ENCODE measurements around the gene TLCD3B.

Gene TLCD3B

DNA sequence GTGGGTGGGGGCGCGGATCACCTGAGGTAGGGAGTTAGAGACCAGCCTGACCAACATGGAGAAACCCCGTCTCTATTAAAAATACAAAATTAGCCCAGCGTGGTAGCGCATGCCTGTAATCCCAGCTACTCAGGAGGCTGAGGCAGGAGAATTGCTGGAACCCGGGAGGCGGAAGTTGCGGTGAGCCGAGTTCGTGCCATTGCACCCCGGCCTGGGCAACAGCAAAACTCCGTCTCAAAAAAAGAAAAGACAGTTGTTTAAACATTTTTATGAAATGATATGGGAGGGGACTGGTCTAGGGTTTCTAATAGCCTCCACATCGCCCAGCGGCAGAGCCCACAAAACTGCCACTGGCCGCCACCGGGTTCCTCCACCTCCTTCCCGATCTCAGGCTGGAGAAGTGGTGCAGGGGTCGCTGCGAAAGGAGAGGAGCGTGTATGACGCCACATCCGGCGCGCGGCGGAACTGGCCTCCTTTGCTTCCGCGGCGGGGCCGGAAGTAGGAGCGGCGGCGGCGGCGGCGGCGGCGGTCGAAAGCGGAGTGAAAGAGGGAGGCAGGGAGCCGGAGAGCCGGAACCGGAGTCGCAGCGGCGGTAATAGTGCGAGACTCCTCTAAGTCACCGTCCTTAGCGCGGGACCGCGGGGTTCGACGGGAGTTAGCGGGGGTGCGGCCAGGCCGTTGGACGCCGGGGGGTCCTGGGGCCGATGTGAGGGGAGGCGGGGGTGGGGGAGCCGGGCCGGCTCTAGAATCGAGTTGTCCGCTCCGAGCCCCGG, 44.6 kb upstream of the TLCD3B start, which contains the start of gene PPP4C:
PPP4C (plus strand) TSS at position 492 of the 773 bp plus-strand sequence. CDS start 384 bp downstream, outside the sequence.
- Histone ChIP-seq H3K4me3 (replicated peaks; ENCODE audit: low read depth, low read length) (peak within 1 kb of the TSS; percentile 96), H3K36me3 (ENCODE audit: control insufficient read depth, insufficient read depth, low read length) (peaks cover 19% of the 10 kb centered on the region), H3K27me3 (replicated peaks; ENCODE audit: control insufficient read depth, insufficient read depth, low read length) (no peaks in the 10 kb centered on the region)
- peak; percentile 86 for DNase-seq (ENCODE audit: extremely low read depth, insufficient read length)
- TF ChIP-seq, protein P1, sequence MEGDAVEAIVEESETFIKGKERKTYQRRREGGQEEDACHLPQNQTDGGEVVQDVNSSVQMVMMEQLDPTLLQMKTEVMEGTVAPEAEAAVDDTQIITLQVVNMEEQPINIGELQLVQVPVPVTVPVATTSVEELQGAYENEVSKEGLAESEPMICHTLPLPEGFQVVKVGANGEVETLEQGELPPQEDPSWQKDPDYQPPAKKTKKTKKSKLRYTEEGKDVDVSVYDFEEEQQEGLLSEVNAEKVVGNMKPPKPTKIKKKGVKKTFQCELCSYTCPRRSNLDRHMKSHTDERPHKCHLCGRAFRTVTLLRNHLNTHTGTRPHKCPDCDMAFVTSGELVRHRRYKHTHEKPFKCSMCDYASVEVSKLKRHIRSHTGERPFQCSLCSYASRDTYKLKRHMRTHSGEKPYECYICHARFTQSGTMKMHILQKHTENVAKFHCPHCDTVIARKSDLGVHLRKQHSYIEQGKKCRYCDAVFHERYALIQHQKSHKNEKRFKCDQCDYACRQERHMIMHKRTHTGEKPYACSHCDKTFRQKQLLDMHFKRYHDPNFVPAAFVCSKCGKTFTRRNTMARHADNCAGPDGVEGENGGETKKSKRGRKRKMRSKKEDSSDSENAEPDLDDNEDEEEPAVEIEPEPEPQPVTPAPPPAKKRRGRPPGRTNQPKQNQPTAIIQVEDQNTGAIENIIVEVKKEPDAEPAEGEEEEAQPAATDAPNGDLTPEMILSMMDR (IDR thresholded peaks at IDR 0.05; ENCODE audit: insufficient read depth, low read length, poor library complexity, severe bottlenecking) = no peak

DNA sequence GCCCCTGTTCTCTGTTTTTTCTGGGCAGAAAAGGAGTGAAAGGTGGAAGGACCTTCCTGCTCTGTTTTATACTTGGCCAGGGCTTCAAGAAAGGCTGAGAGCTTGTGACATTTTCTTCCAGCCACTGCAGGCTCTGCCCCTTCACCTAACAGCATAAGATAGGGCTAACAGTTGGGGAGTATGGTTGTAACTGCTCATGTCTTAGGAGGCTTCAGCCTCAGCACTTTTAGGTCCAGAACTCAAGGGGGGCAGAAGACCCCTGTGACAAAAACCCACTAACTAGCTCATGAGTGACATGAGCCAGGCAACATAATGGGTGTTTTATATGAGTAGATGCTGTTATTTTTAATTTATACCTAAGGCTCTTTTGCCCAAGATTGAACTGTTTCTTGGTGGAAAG, 39.4 kb upstream of the TLCD3B start:
- no peak for DNase-seq (ENCODE audit: extremely low read depth, insufficient read length)
- Histone ChIP-seq H3K27me3 (replicated peaks; ENCODE audit: control insufficient read depth, insufficient read depth, low read length) (no peaks in the 10 kb centered on the region), H3K4me3 (replicated peaks; ENCODE audit: low read depth, low read length) (no peak overlapping the region), H3K36me3 (ENCODE audit: control insufficient read depth, insufficient read depth, low read length) (peaks cover 36% of the 10 kb centered on the region)
- TF ChIP-seq, protein P1 (IDR thresholded peaks at IDR 0.05; ENCODE audit: insufficient read depth, low read length, poor library complexity, severe bottlenecking) = no peak

DNA sequence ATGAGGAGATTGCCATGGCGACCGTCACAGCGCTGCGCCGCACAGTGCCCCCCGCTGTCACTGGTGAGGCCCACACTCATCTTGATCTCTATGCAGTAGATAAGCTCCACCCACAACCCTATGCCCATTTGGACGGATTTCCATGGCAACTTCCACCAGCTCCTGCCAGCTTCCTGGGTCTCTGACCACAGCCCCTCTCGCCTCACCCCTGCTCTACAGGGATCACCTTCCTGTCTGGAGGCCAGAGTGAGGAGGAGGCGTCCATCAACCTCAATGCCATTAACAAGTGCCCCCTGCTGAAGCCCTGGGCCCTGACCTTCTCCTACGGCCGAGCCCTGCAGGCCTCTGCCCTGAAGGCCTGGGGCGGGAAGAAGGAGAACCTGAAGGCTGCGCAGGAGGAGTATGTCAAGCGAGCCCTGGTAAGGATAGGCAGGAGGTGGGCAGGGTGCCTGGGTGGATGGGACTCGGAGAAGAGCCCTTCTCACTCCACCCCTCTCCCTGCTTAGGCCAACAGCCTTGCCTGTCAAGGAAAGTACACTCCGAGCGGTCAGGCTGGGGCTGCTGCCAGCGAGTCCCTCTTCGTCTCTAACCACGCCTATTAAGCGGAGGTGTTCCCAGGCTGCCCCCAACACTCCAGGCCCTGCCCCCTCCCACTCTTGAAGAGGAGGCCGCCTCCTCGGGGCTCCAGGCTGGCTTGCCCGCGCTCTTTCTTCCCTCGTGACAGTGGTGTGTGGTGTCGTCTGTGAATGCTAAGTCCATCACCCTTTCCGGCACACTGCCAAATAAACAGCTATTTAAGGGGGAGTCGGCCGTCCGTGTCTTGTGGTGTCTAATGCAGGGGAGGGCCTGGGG, 38.8 kb upstream of the TLCD3B start:
- TF ChIP-seq, protein P1 (IDR thresholded peaks at IDR 0.05; ENCODE audit: insufficient read depth, low read length, poor library complexity, severe bottlenecking) = no peak
- no peaks in the 10 kb centered on the region for H3K27me3 ChIP-seq (replicated peaks; ENCODE audit: control insufficient read depth, insufficient read depth, low read length)
- DNase-seq (ENCODE audit: extremely low read depth, insufficient read length) = no peak
- no peak overlapping the region for H3K4me3 ChIP-seq (replicated peaks; ENCODE audit: low read depth, low read length)
- peaks cover 36% of the 10 kb centered on the region for H3K36me3 ChIP-seq (ENCODE audit: control insufficient read depth, insufficient read depth, low read length)

DNA sequence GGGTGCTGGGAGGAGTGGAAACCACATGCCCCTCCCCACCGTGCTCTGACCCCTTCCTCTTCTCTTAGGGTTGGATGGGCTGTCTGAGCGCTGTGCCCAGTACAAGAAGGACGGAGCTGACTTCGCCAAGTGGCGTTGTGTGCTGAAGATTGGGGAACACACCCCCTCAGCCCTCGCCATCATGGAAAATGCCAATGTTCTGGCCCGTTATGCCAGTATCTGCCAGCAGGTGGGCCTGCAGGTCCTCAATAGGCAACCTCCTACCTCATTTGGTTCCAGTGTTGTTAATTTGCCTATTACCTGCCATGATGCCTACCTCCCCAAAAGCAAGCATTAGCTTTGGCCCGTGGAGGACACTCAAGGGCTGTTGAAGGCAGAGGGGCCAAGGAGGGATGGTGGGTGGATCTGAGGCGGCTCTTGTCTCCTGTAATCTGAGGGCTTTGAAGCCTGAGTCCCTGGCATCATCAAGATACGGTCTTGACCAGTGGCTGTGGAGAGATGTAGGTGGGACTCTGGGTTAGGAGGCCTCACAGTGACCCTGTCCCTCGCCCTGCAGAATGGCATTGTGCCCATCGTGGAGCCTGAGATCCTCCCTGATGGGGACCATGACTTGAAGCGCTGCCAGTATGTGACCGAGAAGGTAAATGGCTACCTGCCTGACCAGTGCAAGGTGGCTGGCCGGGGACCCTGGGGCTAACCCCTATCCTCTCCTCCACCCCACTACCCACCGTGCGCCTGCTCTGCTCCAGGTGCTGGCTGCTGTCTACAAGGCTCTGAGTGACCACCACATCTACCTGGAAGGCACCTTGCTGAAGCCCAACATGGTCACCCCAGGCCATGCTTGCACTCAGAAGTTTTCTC, 37.9 kb upstream of the TLCD3B start:
- H3K4me3 ChIP-seq (replicated peaks; ENCODE audit: low read depth, low read length) = no peak overlapping the region
- no peak for DNase-seq (ENCODE audit: extremely low read depth, insufficient read length)
- H3K27me3 ChIP-seq (replicated peaks; ENCODE audit: control insufficient read depth, insufficient read depth, low read length) = no peaks in the 10 kb centered on the region
- TF ChIP-seq, protein P1 (IDR thresholded peaks at IDR 0.05; ENCODE audit: insufficient read depth, low read length, poor library complexity, severe bottlenecking) = peak; percentile 44
- peaks cover 36% of the 10 kb centered on the region for H3K36me3 ChIP-seq (ENCODE audit: control insufficient read depth, insufficient read depth, low read length)

DNA sequence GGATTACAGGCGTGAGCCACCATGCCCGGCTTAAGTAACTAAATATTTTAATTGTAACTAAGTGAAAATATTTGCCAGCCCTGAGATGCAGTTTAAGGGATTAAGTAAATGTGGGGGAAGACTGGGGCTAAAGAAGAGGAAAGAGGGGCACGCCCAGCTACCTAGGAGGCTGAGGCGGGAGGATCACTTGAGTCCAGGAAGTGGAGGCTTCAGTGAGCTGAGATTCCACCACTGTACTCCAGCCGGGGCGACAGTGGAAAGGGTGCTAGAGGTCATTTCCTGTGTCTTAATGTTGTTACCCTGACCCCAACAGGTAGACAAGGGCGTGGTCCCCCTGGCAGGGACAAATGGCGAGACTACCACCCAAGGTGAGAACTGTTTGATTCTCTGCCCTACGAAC, 37.3 kb upstream of the TLCD3B start:
- Histone ChIP-seq H3K27me3 (replicated peaks; ENCODE audit: control insufficient read depth, insufficient read depth, low read length) (no peaks in the 10 kb centered on the region), H3K4me3 (replicated peaks; ENCODE audit: low read depth, low read length) (no peak overlapping the region), H3K36me3 (ENCODE audit: control insufficient read depth, insufficient read depth, low read length) (peaks cover 36% of the 10 kb centered on the region)
- TF ChIP-seq, protein P1 (IDR thresholded peaks at IDR 0.05; ENCODE audit: insufficient read depth, low read length, poor library complexity, severe bottlenecking) = no peak
- no peak for DNase-seq (ENCODE audit: extremely low read depth, insufficient read length)
